Measurements from ENCODE around the gene KDELR3.
A peak's percentile ranks its signal among the peaks of the same experiment; 100 is the strongest.

The KDELR3 gene

GRCh38 chr22:38429499-38430068 is 38.3 kb upstream of the KDELR3 start:
- DNase-seq (ENCODE audit: extremely low read depth, low read depth), result no peak
- H3K4me3 ChIP-seq (replicated peaks; ENCODE audit: low read depth, low read length), result no peak overlapping the region
- no peak for TF ChIP-seq CTCF (IDR thresholded peaks at IDR 0.05; ENCODE audit: low read depth, low read length, missing control alignments)

- DNase-seq (ENCODE audit: extremely low read depth, low read depth), result no peak
- no peak overlapping the region for H3K4me3 ChIP-seq (replicated peaks; ENCODE audit: low read depth, low read length)
- TF ChIP-seq CTCF (IDR thresholded peaks at IDR 0.05; ENCODE audit: low read depth, low read length, missing control alignments), result no peak
Measured at GRCh38 chr22:38431266-38432010, 36.5 kb upstream of the KDELR3 start.

- no peak overlapping the region for H3K4me3 ChIP-seq (replicated peaks; ENCODE audit: low read depth, low read length)
- no peak for DNase-seq (ENCODE audit: extremely low read depth, low read depth)
- no peak for TF ChIP-seq CTCF (IDR thresholded peaks at IDR 0.05; ENCODE audit: low read depth, low read length, missing control alignments)
Measured at GRCh38 chr22:38432264-38432663, 35.6 kb upstream of the KDELR3 start.

GRCh38 chr22:38433871-38434270 is 34.0 kb upstream of the KDELR3 start:
- H3K4me3 ChIP-seq (replicated peaks; ENCODE audit: low read depth, low read length), result no peak overlapping the region
- TF ChIP-seq CTCF (IDR thresholded peaks at IDR 0.05; ENCODE audit: low read depth, low read length, missing control alignments), result no peak
- DNase-seq (ENCODE audit: extremely low read depth, low read depth), result no peak

GRCh38 chr22:38435010-38435409 is 32.9 kb upstream of the KDELR3 start:
- DNase-seq (ENCODE audit: extremely low read depth, low read depth), result no peak
- TF ChIP-seq CTCF (IDR thresholded peaks at IDR 0.05; ENCODE audit: low read depth, low read length, missing control alignments), result peak; percentile 14
- H3K4me3 ChIP-seq (replicated peaks; ENCODE audit: low read depth, low read length), result no peak overlapping the region

GRCh38 chr22:38435965-38436364 is 31.9 kb upstream of the KDELR3 start:
- DNase-seq (ENCODE audit: extremely low read depth, low read depth), result no peak
- TF ChIP-seq CTCF (IDR thresholded peaks at IDR 0.05; ENCODE audit: low read depth, low read length, missing control alignments), result no peak
- no peak overlapping the region for H3K4me3 ChIP-seq (replicated peaks; ENCODE audit: low read depth, low read length)

Measured in HFF-Myc (cell line).